GM18511 (cell line): ENCODE measurements around the gene OR2T2.
"Not testable (repeated sequence)": the region's sequence is repeated elsewhere in the genome, so short reads cannot be mapped to it uniquely, and the experiment has no call there.

Experiments used
- ATAC-seq: cut with Tn5 transposase; IDR thresholded peaks from one replicate; pipeline ENCODE4 v1.9.1; 2021; ENCODE audit warnings: mild to moderate bottlenecking, moderate library complexity; ENCODE audit not compliant: unreplicated experiment

The OR2T2 gene

DNA sequence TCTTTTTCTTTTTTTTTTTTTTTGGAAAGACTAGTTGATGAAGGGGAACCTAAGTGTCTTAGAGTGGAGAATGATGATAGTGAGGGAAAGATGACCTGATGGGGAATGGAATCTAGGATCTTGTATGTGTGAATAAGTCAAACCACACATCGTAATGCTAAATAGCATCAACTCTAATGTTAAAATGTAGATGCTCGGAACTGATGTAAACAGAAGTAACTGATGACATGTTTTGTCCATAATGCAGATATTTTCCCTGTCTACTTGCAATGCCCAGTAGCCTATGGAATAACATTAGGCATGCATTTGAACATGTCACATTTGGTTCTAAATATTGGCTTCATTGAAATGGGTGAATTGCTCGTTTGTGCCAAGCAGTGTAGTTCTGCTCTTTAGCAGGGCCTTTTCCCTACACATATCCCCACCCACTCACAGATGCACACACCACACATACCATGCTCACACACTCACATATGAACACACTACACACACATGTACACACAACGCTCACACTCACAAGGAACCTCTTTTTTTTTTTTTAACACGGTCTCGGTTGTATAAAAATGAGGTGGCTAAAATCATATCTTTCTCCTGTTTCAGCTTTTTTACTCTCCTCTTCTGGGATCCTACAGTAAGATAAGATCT, 4.5 kb downstream of the OR2T2 start:
- peak; percentile 0 for ATAC-seq

DNA sequence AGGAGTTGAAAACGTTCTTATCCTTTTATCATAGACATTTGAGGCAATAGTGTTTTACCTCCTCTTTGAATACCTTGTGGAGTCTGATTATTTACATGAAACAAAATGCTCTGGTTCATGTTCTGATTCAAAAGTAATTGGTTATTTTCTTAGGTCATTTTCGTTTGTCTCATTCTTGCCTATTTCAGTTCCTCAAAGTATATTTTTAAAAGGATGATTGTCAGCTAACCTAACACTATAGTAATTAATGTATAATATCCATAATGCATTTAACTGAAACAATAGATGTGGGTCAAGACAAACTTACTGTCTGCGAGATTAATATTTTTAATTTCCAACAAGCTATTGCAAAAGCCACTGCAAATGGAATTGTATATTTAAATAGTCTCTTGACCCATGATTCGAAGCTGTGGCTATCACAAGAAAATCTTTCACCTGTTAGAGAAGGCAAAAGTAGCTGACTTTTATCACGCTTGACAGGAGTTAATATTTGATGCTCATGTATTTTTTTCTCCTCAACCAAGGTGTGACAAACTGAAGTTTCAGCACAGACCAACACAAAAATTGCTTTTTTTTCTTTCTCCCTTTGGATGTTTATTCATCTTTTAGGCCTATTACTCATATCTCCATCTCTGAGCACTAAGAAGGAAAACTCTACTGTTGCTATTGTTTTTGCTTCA, 5.2 kb downstream of the OR2T2 start:
- ATAC-seq: peak; percentile 64

DNA sequence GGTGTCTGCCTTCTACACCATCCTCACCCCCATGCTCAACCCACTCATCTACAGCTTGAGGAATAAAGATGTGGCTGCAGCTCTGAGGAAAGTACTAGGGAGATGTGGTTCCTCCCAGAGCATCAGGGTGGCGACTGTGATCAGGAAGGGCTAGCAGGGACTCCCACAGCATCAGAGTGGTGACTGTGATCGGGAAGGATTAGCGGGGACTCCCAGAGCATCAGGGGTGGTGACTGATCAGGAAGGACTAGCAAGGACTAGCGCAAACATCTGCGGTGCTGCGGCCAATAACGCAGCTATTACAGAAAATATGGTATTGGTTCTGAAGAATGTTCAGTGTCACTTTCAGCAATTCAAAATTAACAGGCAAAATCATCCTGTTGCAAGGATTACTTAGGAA, 8.2 kb downstream of the OR2T2 start:
- ATAC-seq: not testable (repeated sequence)

DNA sequence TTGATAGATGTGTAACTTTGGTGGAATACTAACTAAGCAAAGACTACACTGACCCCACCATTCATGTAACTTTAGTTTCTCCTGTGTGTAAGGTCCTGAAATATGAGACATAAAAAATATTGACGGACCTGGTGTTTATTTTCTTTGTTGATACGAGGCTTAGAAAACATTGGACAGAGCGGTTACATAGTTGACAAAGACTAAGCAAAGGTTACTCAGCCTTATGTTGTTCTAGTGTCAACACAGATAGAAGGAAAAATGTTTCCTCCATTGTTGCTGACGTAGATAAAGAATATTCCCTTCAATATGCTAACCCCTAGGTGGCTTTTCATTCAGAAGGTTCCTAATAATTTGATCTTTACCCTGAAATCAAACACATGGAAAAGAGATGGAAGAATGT, 9.6 kb downstream of the OR2T2 start:
- ATAC-seq: not testable (repeated sequence)

DNA sequence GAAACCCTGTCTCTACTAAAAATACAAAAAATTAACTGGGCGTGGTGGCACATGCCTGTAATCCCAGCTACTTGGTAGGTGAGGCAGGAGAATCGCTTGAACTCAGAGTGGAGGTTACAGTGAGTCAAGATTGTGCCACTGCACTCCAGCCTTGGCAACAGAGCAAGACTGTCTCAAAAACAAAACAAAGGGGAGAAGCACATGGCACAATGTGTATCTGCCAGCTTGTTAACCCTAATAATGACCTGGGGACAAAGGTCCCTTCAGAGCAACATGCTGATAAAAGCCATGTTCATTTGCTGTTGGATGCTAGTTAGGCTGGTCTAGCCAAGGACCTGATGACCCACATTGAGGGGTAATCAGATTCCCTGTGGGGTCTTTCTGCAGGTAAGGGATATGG, 11.2 kb downstream of the OR2T2 start:
- ATAC-seq: not testable (repeated sequence)

DNA sequence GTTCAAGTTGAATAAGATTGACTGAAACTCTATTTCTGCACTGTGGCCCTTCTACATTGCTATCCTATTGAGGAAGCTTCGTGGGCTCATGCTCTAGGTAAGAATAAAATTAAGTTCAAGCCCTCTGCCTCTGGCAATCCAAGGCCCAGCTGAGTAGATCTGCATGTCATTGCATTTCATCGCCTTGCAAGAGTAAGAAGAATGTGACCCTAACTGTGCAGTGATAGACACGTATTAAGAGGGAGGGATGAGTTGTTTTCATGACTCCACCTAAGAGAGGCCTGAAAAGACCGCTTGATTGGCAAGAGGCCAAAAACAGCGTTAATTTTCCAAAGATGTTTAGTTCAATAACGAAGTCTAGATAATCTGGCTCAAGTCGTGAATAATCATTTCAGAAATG, 13.7 kb downstream of the OR2T2 start:
- ATAC-seq: not testable (repeated sequence)

DNA sequence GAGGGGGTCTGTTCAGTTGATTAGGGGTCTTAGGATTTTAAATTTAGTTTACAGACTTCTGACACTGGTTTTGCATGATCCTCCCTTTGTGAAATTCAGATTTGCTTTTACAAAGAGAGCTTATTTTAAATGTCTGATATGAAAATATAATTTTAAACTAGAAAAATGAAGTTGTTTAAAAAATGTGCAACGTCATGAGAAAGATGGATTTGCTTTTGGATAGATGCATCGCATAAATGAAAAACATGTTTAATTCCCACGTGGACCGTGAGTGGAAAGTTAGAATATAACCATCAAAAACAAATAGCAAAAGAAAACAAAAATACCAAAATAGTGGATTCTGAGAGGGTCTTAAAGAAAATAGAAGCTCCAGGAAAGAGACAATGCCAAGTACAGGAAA, 25.7 kb downstream of the OR2T2 start:
- ATAC-seq: no peak

DNA sequence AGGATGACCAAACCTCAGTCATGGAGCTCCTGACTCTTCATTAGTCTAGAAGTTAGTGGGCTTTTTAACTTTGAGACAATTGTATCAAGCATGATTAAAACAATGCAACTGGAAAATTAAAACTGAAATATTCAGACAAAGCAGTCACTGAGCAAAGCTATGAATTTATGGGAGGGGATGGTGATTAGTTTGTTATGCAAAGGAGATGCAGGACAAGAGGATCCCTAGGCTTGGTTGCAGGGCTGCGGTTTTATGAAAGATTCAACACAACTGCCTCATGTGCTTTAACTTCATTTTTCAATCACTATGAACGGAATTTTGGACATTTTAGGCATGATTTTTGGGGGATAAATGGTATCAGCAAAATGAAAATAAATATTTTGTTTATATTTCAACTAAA, 26.7 kb downstream of the OR2T2 start:
- not testable (repeated sequence) for ATAC-seq

DNA sequence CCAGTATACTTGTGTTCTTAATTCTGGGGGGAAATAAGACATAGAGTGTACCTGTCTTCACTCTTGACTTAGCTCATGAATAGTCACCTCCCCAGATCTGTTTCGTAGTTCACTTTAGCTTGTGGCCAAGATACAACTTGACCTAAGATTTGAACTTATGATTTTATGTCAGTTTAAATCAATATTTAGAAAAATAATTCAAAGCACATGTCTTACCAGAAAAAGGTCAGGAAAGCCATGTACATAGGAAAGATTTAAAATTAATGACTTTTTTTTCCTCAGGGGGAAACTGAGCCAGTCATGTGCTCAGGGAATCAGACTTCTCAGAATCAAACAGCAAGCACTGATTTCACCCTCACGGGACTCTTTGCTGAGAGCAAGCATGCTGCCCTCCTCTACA, 27.6 kb downstream of the OR2T2 start, which contains the start of gene OR2T3:
Gene OR2T3, plus strand, starts transcription at position 301 of the 400 bp plus-strand sequence. Its CDS starts 0 bp downstream, at position 301.
- ATAC-seq: not testable (repeated sequence)

DNA sequence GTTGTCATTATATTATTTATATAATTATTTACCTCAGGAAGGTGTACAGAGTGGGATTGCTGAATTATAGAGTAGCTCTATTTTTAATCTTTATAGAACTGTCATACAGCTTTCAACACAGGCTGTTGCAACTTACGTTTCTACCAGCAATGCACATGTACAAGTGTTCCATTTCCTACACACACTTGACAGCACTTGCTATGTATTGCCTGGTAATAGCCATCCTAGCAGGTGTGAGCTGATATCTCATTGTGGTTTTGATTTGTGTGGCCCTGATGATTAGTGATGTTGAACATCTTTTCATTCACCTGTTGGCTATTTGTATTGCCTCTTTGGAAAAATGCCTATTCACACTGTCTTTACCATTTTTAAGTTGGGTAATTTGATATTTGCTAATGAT, 30.2 kb downstream of the OR2T2 start:
- peak; percentile 79 for ATAC-seq

DNA sequence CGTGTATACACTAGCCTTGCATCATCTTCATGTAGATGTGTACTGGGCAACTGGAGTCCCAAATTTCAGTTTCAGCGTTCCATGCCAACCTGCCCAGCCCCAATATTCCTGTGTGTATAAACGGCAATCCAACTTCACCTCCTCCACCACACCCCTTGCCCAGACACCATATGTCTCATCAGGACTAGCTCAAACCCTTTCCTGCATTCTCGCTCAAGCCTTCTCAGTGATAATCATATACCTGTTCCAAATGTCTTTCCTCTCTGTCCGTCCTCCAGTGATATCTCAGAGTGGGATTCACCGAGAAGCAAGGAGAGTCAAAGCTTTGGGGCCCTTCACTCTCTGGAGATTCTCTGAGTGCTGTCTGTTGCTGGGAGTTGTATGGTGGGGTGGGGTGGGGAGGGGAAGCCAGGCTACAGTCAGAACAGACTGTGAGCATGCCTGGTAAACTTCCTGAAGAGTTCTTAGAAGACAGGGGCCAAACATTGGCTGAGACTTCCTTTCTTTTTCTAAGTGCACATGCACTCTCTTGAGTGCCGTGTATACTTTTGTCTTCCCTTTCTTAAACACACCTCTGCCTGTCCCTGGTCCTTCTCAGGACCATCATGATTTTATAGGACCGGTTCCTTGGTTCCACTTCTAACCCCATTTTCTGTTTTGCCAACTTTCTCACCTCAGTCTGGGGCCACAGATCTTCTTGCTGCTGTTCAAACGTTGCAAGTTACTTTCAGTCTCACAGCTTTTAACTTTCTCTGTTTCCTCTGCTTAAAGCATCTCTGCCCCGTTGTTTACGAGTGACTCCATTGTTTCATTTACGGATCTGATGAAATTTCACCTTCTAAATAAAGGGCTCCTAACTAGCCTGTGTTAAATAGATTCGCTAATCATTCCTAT, 36.5 kb downstream of the OR2T2 start:
- ATAC-seq: peak; percentile 91

DNA sequence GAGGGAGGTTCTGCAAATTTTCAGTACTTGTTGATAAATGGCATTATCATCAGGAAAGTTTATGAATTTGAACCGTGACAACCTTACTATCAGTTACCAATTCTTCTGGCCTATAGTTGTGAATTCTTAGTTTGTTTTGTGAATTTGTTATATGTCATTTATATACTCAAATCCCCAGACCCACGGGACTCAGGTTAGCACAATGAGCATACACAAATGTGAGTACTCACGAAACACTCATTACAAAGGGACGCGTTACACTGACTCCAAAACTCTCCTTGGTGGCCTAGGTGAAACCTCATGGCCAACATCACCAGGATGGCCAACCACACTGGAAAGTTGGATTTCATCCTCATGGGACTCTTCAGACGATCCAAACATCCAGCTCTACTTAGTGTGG, 42.9 kb downstream of the OR2T2 start, which contains the start of gene OR2T5:
Gene OR2T5, plus strand, starts transcription at position 301 of the 400 bp plus-strand sequence. Its CDS starts 0 bp downstream, at position 301.
- not testable (repeated sequence) for ATAC-seq

DNA sequence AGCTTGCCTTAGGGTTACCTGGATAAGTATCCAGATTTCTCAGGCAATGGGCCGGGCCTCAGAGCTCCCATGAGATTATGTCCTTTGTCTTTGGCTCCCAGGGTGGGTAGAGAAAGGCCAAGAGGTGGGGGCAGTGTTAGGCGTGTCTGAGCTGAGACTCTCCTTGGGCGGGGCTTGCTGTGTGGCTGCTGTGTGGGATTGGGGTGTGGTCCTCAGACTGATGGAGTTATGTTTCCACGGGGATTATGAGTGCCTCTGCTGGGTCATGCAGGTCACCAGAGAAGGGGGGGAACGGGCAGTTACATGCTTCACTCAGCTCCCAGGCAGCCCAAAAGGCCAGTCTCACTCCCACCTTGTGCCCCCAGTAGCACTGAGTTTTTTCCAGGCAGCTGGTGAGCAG, 51.2 kb downstream of the OR2T2 start:
- not testable (repeated sequence) for ATAC-seq

DNA sequence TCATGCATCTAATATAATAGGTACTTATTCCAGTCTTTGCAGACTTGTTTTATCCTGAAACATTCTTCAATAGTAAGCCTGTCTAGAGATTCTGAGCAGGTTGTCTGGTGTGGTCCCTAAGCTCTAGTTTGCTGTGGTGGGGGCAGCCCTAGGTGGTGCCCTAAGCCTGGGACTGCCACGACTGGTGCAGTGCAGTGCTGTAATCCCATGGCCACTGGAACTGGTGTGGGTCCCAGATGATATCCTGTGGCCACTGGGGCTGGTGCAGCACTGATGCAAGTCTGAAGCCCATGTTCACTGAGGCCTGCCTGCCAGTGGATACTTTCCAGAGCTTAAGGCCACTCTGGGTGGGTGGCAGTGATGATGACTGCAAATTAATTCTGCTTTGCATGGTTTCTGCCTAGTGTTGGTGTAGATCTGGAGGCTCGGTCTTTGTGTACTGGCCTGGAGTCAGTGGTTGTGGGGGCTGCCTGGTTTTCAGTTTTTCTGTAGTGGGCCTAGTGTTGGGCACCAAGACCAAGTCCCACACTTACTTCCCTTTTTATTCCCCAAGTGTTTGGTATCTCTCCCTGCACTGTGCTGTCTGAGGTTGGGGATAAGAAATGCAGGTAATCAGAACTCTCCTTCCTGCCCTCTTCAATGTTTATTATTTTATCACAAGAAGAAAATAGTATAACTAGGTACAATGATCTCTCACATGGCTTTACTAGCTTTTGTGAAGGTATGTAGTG, 55.0 kb downstream of the OR2T2 start:
- ATAC-seq: not testable (repeated sequence)
